IMR-90 (cell line): ENCODE measurements around the gene PAAF1. TPM values are rescaled to one million over a fixed set of nuclear protein-coding genes. Genes with fewer than 3 reads are reported as not detected.

Experiments used
- ATAC-seq: fragments of 200-7000 bp; cut with Tn5 transposase; 2 replicates; pipeline ENCODE4 v1.9.1; 2020; ENCODE audit warnings: low read depth, mild to moderate bottlenecking, moderate library complexity
- BruUV-seq: library from RNA; stranded (reverse); fragments of 400-500 nt; replicated peaks from 2 replicates; lab custom pipeline; 2021; lab: Mats Ljungman, UMichigan
- CTCF ChIA-PET: fragments of 300-600 bp; formaldehyde crosslinking; extraction: SDS; loops from one replicate; lab custom pipeline; 2021; ENCODE audit warnings: antibody characterized with exemption; lab: Yijun Ruan, JAX
- POLR2A ChIA-PET: fragments of 300-600 bp; sonication (Branson Sonifier 250); formaldehyde crosslinking; loops from one replicate; lab custom pipeline; 2022; ENCODE audit warnings: antibody characterized with exemption; ENCODE audit not compliant: unreplicated experiment; lab: Charles Lee
- DNase-seq: peaks from one replicate; pipeline ENCODE4 v3.0.0; 2013
- H2AFZ ChIP-seq: replicated peaks from 2 replicates; pipeline ENCODE3; 2013; ENCODE audit warnings: low read length, mild to moderate bottlenecking; ENCODE audit not compliant: poor library complexity
- H2AK5ac ChIP-seq: 2 replicates; pipeline ENCODE4 v1.6.1; 2013; ENCODE audit warnings: low read depth, low read length, inconsistent platforms
- H2AK9ac ChIP-seq: replicated peaks from 2 replicates; pipeline ENCODE3; 2013; ENCODE audit warnings: mild to moderate bottlenecking, low read depth, low read length, moderate library complexity; ENCODE audit not compliant: poor library complexity
- H2BK120ac ChIP-seq: 2 replicates; pipeline ENCODE4 v1.6.1; 2013; ENCODE audit warnings: low read depth, low read length, inconsistent platforms
- H2BK15ac ChIP-seq: 3 replicates; pipeline ENCODE4 v1.6.1; 2013; ENCODE audit warnings: low read depth, low read length, inconsistent platforms
- H2BK20ac ChIP-seq: 2 replicates; pipeline ENCODE4 v1.6.1; 2013; ENCODE audit warnings: low read depth, mild to moderate bottlenecking, inconsistent platforms, low read length, moderate library complexity
- H2BK5ac ChIP-seq: 2 replicates; pipeline ENCODE4 v1.6.1; 2013; ENCODE audit warnings: mild to moderate bottlenecking, low read depth, low read length, inconsistent platforms; ENCODE audit not compliant: poor library complexity, severe bottlenecking
- H3K14ac ChIP-seq: replicated peaks from 2 replicates; pipeline ENCODE4 v1.6.1; 2013; ENCODE audit warnings: low read depth, low read length, inconsistent platforms
- H3K18ac ChIP-seq: 2 replicates; pipeline ENCODE4 v1.6.1; 2013; ENCODE audit warnings: low read depth, low read length, control low read depth
- H3K23ac ChIP-seq: 2 replicates; pipeline ENCODE4 v1.6.1; 2013; ENCODE audit warnings: low read depth, low read length, inconsistent platforms
- H3K27ac ChIP-seq: 2 replicates; pipeline ENCODE4 v1.5.1; 2013; ENCODE audit warnings: mild to moderate bottlenecking, control low read depth, low read length; ENCODE audit not compliant: insufficient read depth
- H3K27me3 ChIP-seq: 2 replicates; pipeline ENCODE4 v1.6.1; 2013; ENCODE audit warnings: low read length; ENCODE audit not compliant: control insufficient read depth, insufficient read depth
- H3K36me3 ChIP-seq: 2 replicates; pipeline ENCODE4 v1.6.1; 2013; ENCODE audit warnings: low read length, mixed read lengths; ENCODE audit not compliant: control insufficient read depth, insufficient read depth
- H3K4ac ChIP-seq: 2 replicates; pipeline ENCODE4 v1.6.1; 2013; ENCODE audit warnings: low read depth, low read length, inconsistent platforms
- H3K4me1 ChIP-seq: 2 replicates; pipeline ENCODE4 v1.6.1; 2013; ENCODE audit warnings: low read length, mixed read lengths; ENCODE audit not compliant: control insufficient read depth, insufficient read depth
- H3K4me2 ChIP-seq: 2 replicates; pipeline ENCODE4 v1.6.1; 2013; ENCODE audit warnings: low read depth, mild to moderate bottlenecking, control low read depth, low read length, moderate library complexity
- H3K4me3 ChIP-seq: 2 replicates; pipeline ENCODE4 v1.5.1; 2013; ENCODE audit warnings: low read depth, mild to moderate bottlenecking, control low read depth, low read length, moderate library complexity; ENCODE audit not compliant: insufficient read depth
- H3K56ac ChIP-seq: 2 replicates; pipeline ENCODE4 v1.6.1; 2013; ENCODE audit warnings: low read length, inconsistent platforms; ENCODE audit not compliant: insufficient read depth; ENCODE audit errors: extremely low read depth
- H3K79me1 ChIP-seq, 2 experiments: 2 replicates each; pipeline ENCODE4 v1.6.1; 2013; ENCODE audit warnings: low read length in 2 of 2, inconsistent platforms in 1 of 2, low read depth in 1 of 2
- H3K9ac ChIP-seq: 2 replicates; pipeline ENCODE4 v1.6.1; 2013; ENCODE audit warnings: low read depth, low read length, control low read depth
- H3K9me1 ChIP-seq: 2 replicates; pipeline ENCODE4 v1.6.1; 2013; ENCODE audit warnings: low read length, inconsistent platforms; ENCODE audit not compliant: insufficient read depth
- H3K9me3 ChIP-seq: 2 replicates; pipeline ENCODE4 v1.6.1; 2013; ENCODE audit warnings: low read length; ENCODE audit not compliant: control insufficient read depth, insufficient read depth
- H4K20me1 ChIP-seq: 2 replicates; pipeline ENCODE4 v1.6.1; 2013; ENCODE audit warnings: low read length, inconsistent platforms; ENCODE audit not compliant: insufficient read depth
- H4K5ac ChIP-seq: 2 replicates; pipeline ENCODE4 v1.6.1; 2013; ENCODE audit warnings: mild to moderate bottlenecking, low read depth, low read length, control low read depth
- H4K8ac ChIP-seq, 2 experiments: 2 replicates each; pipeline ENCODE4 v1.6.1; 2013; ENCODE audit warnings: low read depth in 2 of 2, low read length in 2 of 2, control low read depth in 1 of 2, inconsistent platforms in 1 of 2
- H4K91ac ChIP-seq: 2 replicates; pipeline ENCODE4 v1.6.1; 2013; ENCODE audit warnings: low read depth, low read length, inconsistent platforms; ENCODE audit not compliant: insufficient read depth
- ELK1 ChIP-seq: fragments of 150-350 bp; IDR thresholded peaks from 2 replicates; pipeline ENCODE4 v1.6.1; 2016; ENCODE audit warnings: low read depth, mild to moderate bottlenecking, low read length, moderate library complexity, borderline replicate concordance
- POLR2A ChIP-seq: IDR thresholded peaks from 2 replicates; pipeline ENCODE4 v1.6.1; 2012; ENCODE audit warnings: mild to moderate bottlenecking, low read depth, low read length
- RCOR1 ChIP-seq: IDR thresholded peaks from 2 replicates; pipeline ENCODE4 v1.6.1; 2012; ENCODE audit warnings: mild to moderate bottlenecking, low read length, improper control_type of control experiment; ENCODE audit not compliant: insufficient replicate concordance
- RFX5 ChIP-seq: IDR thresholded peaks from 2 replicates; pipeline ENCODE4 v1.8.0; 2012; ENCODE audit warnings: low read depth, mild to moderate bottlenecking, low read length, moderate library complexity
- USF2 ChIP-seq: fragments of 150-350 bp; IDR thresholded peaks from 2 replicates; pipeline ENCODE4 v1.6.1; 2017; ENCODE audit warnings: mild to moderate bottlenecking, antibody characterized with exemption, low read length, low read depth
- WGBS, 2 experiments: methylation state at CpG; one replicate each; pipeline versions ENCODE4 v1.1.5 to v1.1.7; 2013; ENCODE audit warnings: missing lambda C conversion rate in 2 of 2; ENCODE audit not compliant: insufficient read length in 1 of 2; ENCODE audit errors: extremely low coverage in 2 of 2; 5-methylcytosine and 5-hydroxymethylcytosine counted together
- dilution Hi-C: fragments of 300-500 bp; cut with HindIII; formaldehyde crosslinking; loops from one replicate; pipeline ENCODE4 v1.14.3; 2018; ENCODE audit warnings: low sequenced_read_pairs; ENCODE audit not compliant: unreplicated experiment
- in situ Hi-C: fragments of 300-500 bp; cut with MboI; formaldehyde crosslinking; loops from 3 replicates; pipeline ENCODE4 v1.14.3; 2019; ENCODE audit warnings: low sequenced_read_pairs, inconsistent platforms, mixed read lengths
- intact Hi-C: fragments of 100-400 bp; cut with micrococcal nuclease; formaldehyde crosslinking; loops from 2 replicates; pipeline ENCODE4 v1.10.0; 2022
- polyA plus RNA-seq, 3 experiments: library from polyadenylated mRNA; depleted of rRNA; stranded (reverse); fragments of >200 nt; gene quantifications; 2 replicates each; pipeline ENCODE4 v1.2.3, GENCODE V29; 2012; ENCODE audit warnings: low replicate concordance in 1 of 3
- total RNA-seq: library from RNA; depleted of rRNA; stranded (reverse); fragments of >200 nt; gene quantifications from 2 replicates; pipeline ENCODE4 v1.2.3, GENCODE V29; 2012

Gene PAAF1
- total and polyA plus RNA-seq, 2 of the 4 experiments (the other 2 are of a cell fraction), result 15.1 to 16.4 TPM

GRCh38 chr11:73956876-73957653 is 80.3 kb downstream of the PAAF1 start:
- TF ChIP-seq RCOR1 (no peak), USF2 (no peak), POLR2A (no peak), ELK1 (no peak), RFX5 (no peak)
- H4K8ac ChIP-seq, result no peak overlapping the region
- 58% methylated on average over 4 of the region's 29 CpGs; no CpG with 5 or more reads in 1 of the 2 experiments for WGBS, 2 experiments
- no peak overlapping the region for H3K23ac ChIP-seq
- no peak overlapping the region for H3K14ac ChIP-seq
- DNase-seq (no peak), ATAC-seq (no peak)
- no peaks in the 10 kb centered on the region for H3K27me3 ChIP-seq
- H3K4me2 ChIP-seq, result no peak overlapping the region
- H3K9me3 ChIP-seq, result no peaks in the 10 kb centered on the region
- H3K18ac ChIP-seq, result no peak overlapping the region
- H3K27ac ChIP-seq, result no peak overlapping the region
- CTCF ChIA-PET, result no interaction called here
- no peak overlapping the region for H2AK9ac ChIP-seq
- H2BK20ac ChIP-seq, result no peak overlapping the region
- no peaks in the 10 kb centered on the region for H3K36me3 ChIP-seq
- H3K9ac ChIP-seq, result no peak overlapping the region
- no peak overlapping the region for H2BK5ac ChIP-seq
- POLR2A ChIA-PET, result no interaction called here
- H4K20me1 ChIP-seq, result no peaks in the 10 kb centered on the region
- no TSS peak for BruUV-seq
- no peak overlapping the region for H4K91ac ChIP-seq
- H4K5ac ChIP-seq, result no peak overlapping the region
- no peaks in the 10 kb centered on the region for H3K79me1 ChIP-seq
- H2BK120ac ChIP-seq, result no peak overlapping the region
- intact Hi-C loops, result no loop called here
- no peak overlapping the region for H3K4ac ChIP-seq
- H3K56ac ChIP-seq, result no peak overlapping the region
- H3K9me1 ChIP-seq, result no peaks in the 10 kb centered on the region
- no peak overlapping the region for H2BK15ac ChIP-seq
- no peak overlapping the region for H2AK5ac ChIP-seq
- dilution Hi-C loops, result no loop called here
- no peak overlapping the region for H3K4me3 ChIP-seq
- no peak overlapping the region for H2AFZ ChIP-seq
- H3K4me1 ChIP-seq, result peaks cover 3% of the 10 kb centered on the region; the same call in 1 of the 2 replicates
- in situ Hi-C loops, result no loop called here
